ENCODE data around the gene SMYD3.

DNA sequence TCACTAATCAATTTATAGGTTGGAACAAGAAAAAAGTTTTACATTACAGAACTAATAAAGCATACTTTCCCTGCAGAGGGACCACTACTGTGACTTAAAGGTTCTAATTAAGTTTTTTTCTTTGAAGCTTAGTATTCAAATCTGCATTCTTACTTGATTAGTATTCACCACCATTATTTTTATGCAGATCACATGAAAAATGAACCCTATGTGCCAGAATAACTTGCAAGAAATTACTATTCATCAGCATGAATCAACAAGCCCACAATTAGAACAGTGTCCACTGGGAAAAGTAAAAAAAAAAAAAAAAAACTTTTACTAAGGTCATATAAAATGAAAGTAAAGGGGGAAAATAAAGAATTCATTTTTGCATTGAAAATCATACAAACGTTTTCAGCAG lies 90.8 kb downstream of the SMYD3 start:
- TF ChIP-seq, protein P1, sequence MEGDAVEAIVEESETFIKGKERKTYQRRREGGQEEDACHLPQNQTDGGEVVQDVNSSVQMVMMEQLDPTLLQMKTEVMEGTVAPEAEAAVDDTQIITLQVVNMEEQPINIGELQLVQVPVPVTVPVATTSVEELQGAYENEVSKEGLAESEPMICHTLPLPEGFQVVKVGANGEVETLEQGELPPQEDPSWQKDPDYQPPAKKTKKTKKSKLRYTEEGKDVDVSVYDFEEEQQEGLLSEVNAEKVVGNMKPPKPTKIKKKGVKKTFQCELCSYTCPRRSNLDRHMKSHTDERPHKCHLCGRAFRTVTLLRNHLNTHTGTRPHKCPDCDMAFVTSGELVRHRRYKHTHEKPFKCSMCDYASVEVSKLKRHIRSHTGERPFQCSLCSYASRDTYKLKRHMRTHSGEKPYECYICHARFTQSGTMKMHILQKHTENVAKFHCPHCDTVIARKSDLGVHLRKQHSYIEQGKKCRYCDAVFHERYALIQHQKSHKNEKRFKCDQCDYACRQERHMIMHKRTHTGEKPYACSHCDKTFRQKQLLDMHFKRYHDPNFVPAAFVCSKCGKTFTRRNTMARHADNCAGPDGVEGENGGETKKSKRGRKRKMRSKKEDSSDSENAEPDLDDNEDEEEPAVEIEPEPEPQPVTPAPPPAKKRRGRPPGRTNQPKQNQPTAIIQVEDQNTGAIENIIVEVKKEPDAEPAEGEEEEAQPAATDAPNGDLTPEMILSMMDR (conservative IDR thresholded peaks at IDR 0.05 in 1 of 2, IDR thresholded peaks at IDR 0.05 in 1 of 2; ENCODE audit: low read depth in 1 of 2, low read length in 2 of 2): no peak
- TF ChIP-seq EZH2 (IDR thresholded peaks at IDR 0.05; ENCODE audit: low read length, missing control alignments): no peak
